ENCODE measurements around the gene SMURF2.

DNA sequence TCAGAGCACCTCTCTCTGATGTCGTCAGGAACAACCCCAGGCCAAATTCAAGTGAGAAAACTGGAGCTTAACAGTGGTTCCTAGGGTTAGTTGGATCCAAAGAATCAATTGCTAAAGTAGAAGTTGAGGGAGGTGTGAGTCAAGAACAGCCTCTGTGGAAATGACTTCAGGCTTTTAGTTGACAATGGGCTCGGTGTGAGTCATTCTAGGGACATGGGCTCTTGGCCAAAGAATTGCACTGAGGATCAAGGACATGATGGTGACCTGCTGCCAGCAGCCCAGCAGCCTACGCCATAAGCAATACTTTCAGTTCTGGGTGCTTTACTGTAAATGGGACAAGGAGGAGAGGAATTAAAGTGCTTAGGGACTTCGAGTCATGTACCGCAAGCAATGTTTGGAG lies 32.1 kb upstream of the SMURF2 start:
- TF ChIP-seq POLR2A (IDR thresholded peaks at IDR 0.05) (no peak), CTCF (IDR thresholded peaks at IDR 0.05) (no peak), POLR2AphosphoS5 (IDR thresholded peaks at IDR 0.05) (peak in 2 of 3 donors; percentile 22 to 61), EP300 (IDR thresholded peaks at IDR 0.05) (no peak)
